ENCODE results near the gene LIN7B.

LIN7B gene

GRCh38 chr19:49094505-49095482, 19.4 kb upstream of the LIN7B start:
- DNase-seq (ENCODE audit: low read depth): no peak

- peak; percentile 70 for DNase-seq (ENCODE audit: low read depth)
Measured at GRCh38 chr19:49097453-49098288, 16.5 kb upstream of the LIN7B start.

- no peak for DNase-seq (ENCODE audit: low read depth)
Measured at GRCh38 chr19:49098795-49099194, 15.4 kb upstream of the LIN7B start.

GRCh38 chr19:49101160-49101559, 13.0 kb upstream of the LIN7B start:
- no peak for DNase-seq (ENCODE audit: low read depth)

- no peak for DNase-seq (ENCODE audit: low read depth)
Measured at GRCh38 chr19:49102303-49102702, 11.9 kb upstream of the LIN7B start.

GRCh38 chr19:49103331-49104085, 10.7 kb upstream of the LIN7B start:
- no peak for DNase-seq (ENCODE audit: low read depth)

GRCh38 chr19:49104229-49104864, 9.8 kb upstream of the LIN7B start:
- DNase-seq (ENCODE audit: low read depth): no peak

GRCh38 chr19:49106648-49107135, 7.5 kb upstream of the LIN7B start:
- no peak for DNase-seq (ENCODE audit: low read depth)

GRCh38 chr19:49107625-49108459, 6.3 kb upstream of the LIN7B start:
- no peak for DNase-seq (ENCODE audit: low read depth)

- no peak for DNase-seq (ENCODE audit: low read depth)
Measured at GRCh38 chr19:49109051-49109450, 5.1 kb upstream of the LIN7B start.

GRCh38 chr19:49109569-49110233, 4.5 kb upstream of the LIN7B start:
- DNase-seq (ENCODE audit: low read depth): no peak

- DNase-seq (ENCODE audit: low read depth): no peak
Measured at GRCh38 chr19:49110567-49110966, 3.6 kb upstream of the LIN7B start.

- no peak for DNase-seq (ENCODE audit: low read depth)
Measured at GRCh38 chr19:49111218-49111998, 2.8 kb upstream of the LIN7B start.

- no peak for DNase-seq (ENCODE audit: low read depth)
Measured at GRCh38 chr19:49114630-49115363, 627 bp downstream of the LIN7B start.

- no peak for DNase-seq (ENCODE audit: low read depth)
Measured at GRCh38 chr19:49116544-49116943, 2.4 kb downstream of the LIN7B start.

GRCh38 chr19:49117677-49118564, 3.8 kb downstream of the LIN7B start:
- DNase-seq (ENCODE audit: low read depth): no peak
